Left ventricle myocardium superior (tissue), 1 donor: ENCODE results near the gene PHF13. TPM values are rescaled to one million over a fixed set of nuclear protein-coding genes. Genes with fewer than 3 reads are reported as not detected.
A peak's percentile ranks its signal among the peaks of the same experiment; 100 is the strongest.

ENCODE experiments used
- ATAC-seq: fragments of 200-7000 bp; cut with Tn5 transposase; one replicate; pipeline ENCODE4 v1.9.1; 2020; ENCODE audit warnings: mild to moderate bottlenecking, moderate library complexity
- DNase-seq: peaks from one replicate; pipeline ENCODE4 v3.0.0-alpha.2; 2020
- intact Hi-C: fragments of 100-400 bp; cut with micrococcal nuclease; formaldehyde crosslinking; loops from one replicate; pipeline ENCODE4 v1.11.0; 2022
- long read RNA-seq: library from polyadenylated mRNA; unstranded; transcript quantifications from one replicate; pipeline ENCODE4 v2.0.0, GENCODE V29; 2021
- total RNA-seq: library from RNA; stranded (reverse); fragmentation: NEBNext Ultra II Directional; extraction: Animal tissue kit (Norgen Biotek cat#: 25700); gene quantifications from one replicate; pipeline ENCODE4 v1.2.1, GENCODE V29; 2021
- donor health status: DM: no; HTN: yes; CAD: no; lungs with severe emphysema.

Gene PHF13
- 7.5 TPM for total RNA-seq
- long read RNA-seq, transcript PHF13-201 (4 exons, 3,681 nt): major isoform, 15 of 22 reads
- long read RNA-seq, partial matches to known transcripts: 7 of 22 reads
- long read RNA-seq, other reads (novel, unspliced or antisense): 0 of 22 reads

GRCh38 chr1:6613361-6614018 is at the start of gene PHF13:
Gene PHF13 (plus strand): TSS chr1:6613731. CDS start chr1:6614067, 336 bp downstream.
- ATAC-seq (peak; percentile 95), DNase-seq (peak; percentile 100)
- intact Hi-C loops: no loop called here

DNA sequence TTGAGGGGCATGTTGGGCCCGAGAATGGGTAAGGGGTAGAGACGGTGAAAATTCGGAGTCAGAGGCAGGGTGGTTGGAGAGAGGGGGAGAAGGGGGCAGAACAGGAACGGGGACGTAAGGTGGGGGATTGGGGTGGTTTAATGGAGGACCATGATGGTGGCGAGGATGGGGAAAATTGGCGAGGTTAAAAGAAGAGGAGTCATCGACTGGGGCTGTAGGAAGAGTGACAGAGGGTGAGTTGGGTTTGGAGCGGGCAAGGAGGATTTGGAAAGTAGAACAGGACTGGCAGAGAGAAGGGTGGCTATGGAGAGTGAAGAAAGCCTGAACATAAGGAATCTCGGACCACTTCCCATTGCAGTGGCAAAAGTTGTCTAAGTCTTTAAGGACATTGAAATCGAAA is 44.5 kb upstream of the PHF13 start:
- ATAC-seq: no peak
- no peak for DNase-seq
- intact Hi-C loops: no loop called here

GRCh38 chr1:6570100-6570499 is 43.4 kb upstream of the PHF13 start:
- ATAC-seq: no peak
- no peak for DNase-seq
- intact Hi-C loops: no loop called here

- intact Hi-C loops: no loop called here
- ATAC-seq: no peak
- DNase-seq: no peak
Measured at GRCh38 chr1:6570987-6571386, 42.5 kb upstream of the PHF13 start.

GRCh38 chr1:6572653-6573383 is 40.7 kb upstream of the PHF13 start:
- no peak for ATAC-seq
- no peak for DNase-seq
- intact Hi-C loops: no loop called here

- intact Hi-C loops: no loop called here
Measured at GRCh38 chr1:6574025-6574620, 39.4 kb upstream of the PHF13 start.

DNA sequence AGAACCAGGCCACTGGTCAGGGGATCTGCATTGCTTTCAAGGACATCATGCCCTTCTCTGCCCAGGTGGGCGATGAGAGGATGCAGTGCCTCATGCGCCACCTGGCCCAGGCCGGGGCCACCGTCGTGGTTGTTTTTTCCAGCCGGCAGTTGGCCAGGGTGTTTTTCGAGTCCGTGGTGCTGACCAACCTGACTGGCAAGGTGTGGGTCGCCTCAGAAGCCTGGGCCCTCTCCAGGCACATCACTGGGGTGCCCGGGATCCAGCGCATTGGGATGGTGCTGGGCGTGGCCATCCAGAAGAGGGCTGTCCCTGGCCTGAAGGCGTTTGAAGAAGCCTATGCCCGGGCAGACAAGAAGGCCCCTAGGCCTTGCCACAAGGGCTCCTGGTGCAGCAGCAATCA is 38.7 kb upstream of the PHF13 start:
- ATAC-seq: no peak
- no peak for DNase-seq
- intact Hi-C loops: no loop called here

More at GRCh38 chr1:6574025-6574620, 39.4 kb upstream of the PHF13 start:
- DNase-seq (no peak), ATAC-seq (no peak)

DNA sequence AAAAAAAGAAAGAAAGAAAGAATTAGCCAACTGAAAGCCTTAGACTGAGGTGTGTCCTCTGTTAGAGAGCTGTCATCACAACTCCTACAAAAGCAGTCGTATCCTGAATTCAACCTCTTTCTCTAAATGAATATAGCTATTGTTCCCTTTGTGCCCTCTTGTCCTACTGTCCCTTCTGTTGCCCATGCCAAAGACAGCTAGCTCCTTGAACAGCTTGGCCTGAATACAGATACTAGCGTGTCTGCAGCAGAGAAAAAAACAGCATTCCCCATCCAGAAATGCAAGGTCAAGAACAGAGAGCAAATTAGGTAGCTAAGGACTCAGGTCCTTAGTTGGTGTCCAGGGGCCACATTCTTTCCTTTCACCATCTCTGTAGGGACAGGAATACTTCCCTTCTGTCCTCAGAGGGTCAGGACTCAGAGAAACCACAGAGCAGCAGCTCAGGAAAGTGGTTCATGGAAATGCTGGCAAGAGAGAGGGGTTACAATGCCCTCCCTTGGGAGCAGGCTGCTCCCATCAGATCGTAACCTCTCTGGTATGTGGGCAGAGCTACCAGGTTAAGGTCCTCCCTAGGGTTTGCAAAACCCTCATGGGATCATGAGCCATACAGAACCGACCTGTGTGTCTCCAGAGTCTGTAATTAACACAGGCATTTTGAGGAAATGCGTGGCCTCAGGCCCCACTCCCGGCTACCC is 35.6 kb upstream of the PHF13 start:
- ATAC-seq: no peak
- DNase-seq: no peak
- intact Hi-C loops: no loop called here

DNA sequence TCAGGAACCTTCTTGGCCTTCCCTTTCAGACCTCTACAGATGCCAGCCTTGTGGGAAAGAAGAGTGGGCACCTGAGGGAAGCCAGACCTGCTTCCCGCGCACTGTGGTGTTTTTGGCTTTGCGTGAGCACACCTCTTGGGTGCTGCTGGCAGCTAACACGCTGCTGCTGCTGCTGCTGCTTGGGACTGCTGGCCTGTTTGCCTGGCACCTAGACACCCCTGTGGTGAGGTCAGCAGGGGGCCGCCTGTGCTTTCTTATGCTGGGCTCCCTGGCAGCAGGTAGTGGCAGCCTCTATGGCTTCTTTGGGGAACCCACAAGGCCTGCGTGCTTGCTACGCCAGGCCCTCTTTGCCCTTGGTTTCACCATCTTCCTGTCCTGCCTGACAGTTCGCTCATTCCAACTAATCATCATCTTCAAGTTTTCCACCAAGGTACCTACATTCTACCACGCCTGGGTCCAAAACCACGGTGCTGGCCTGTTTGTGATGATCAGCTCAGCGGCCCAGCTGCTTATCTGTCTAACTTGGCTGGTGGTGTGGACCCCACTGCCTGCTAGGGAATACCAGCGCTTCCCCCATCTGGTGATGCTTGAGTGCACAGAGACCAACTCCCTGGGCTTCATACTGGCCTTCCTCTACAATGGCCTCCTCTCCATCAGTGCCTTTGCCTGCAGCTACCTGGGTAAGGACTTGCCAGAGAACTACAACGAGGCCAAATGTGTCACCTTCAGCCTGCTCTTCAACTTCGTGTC is 34.7 kb upstream of the PHF13 start:
- ATAC-seq (no peak), DNase-seq (no peak)
- intact Hi-C loops: no loop called here

- DNase-seq (peak; percentile 100), ATAC-seq (peak; percentile 97)
- intact Hi-C loops: no loop called here
Measured at GRCh38 chr1:6579374-6580118, 34.0 kb upstream of the PHF13 start, which contains the start of gene ZBTB48. Gene ZBTB48 (plus strand): TSS chr1:6579994. CDS start chr1:6580610, 616 bp downstream.

DNA sequence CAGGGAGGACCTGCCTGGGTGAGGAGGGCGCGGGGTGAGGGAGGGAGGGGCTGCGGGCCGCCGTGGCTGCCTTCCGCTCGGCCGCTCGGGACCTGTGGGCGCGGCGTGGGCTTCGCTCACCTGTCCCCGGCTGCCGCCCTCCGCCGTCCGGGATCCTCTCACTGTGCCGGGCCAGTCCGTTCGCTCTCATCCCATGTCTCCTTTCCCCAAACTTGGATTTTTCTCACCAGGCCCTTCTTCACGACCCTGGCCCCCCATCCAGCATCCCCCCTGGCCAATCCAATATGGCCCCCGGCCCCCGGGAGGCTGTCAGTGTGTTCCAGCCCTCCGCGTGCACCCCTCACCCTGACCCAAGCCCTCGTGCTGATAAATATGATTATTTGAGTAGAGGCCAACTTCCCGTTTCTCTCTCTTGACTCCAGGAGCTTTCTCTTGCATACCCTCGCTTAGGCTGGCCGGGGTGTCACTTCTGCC is 33.4 kb upstream of the PHF13 start:
- DNase-seq (no peak), ATAC-seq (peak; percentile 0)
- intact Hi-C loops: no loop called here

DNA sequence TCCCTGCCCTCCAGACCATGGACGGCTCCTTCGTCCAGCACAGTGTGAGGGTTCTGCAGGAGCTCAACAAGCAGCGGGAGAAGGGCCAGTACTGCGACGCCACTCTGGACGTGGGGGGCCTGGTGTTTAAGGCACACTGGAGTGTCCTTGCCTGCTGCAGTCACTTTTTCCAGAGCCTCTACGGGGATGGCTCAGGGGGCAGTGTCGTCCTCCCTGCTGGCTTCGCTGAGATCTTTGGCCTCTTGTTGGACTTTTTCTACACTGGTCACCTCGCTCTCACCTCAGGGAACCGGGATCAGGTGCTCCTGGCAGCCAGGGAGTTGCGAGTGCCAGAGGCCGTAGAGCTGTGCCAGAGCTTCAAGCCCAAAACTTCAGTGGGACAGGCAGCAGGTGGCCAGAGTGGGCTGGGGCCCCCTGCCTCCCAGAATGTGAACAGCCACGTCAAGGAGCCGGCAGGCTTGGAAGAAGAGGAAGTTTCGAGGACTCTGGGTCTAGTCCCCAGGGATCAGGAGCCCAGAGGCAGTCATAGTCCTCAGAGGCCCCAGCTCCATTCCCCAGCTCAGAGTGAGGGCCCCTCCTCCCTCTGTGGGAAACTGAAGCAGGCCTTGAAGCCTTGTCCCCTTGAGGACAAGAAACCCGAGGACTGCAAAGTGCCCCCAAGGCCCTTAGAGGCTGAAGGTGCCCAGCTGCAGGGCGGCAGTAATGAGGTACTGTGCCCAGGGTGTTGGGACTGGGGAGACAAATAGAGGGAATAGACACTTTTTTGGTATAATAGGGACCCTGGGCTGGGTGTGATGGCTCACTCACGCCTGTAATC is 32.7 kb upstream of the PHF13 start:
- ATAC-seq (peak; percentile 1), DNase-seq (peak; percentile 35)
- intact Hi-C loops: no loop called here

- DNase-seq (peak; percentile 38), ATAC-seq (no peak)
- intact Hi-C loops: no loop called here
Measured at GRCh38 chr1:6581561-6582305, 31.8 kb upstream of the PHF13 start.

DNA sequence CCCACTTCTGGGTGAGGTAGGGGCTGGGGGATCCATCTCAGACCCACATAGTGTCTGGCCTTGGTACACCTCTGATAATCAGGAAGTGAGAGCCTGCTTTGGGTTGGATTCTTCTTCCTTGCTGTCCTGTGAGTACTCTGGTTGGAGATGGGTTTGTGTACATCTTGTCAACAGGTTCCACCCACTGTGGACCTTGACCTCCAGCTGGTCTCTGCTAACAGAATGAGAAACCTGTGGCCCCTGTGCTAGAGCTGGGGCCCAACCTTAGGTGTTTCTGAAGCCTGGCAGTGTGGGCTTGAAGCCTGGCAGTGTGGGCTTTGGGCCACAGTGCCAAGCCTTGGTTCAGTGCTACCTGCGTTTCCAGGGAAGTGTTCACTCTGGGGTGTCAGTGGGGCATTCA is 31.2 kb upstream of the PHF13 start:
- intact Hi-C loops: no loop called here
- no peak for ATAC-seq
- no peak for DNase-seq

- DNase-seq: no peak
- no peak for ATAC-seq
- intact Hi-C loops: no loop called here
Measured at GRCh38 chr1:6584126-6585080, 29.1 kb upstream of the PHF13 start.
